HCT116 (cell line): ENCODE measurements around the gene RABGGTB.

ENCODE experiments used
- CTCF ChIP-seq, 3 experiments: fragments of 200-600 bp in 1 of 3; sonication (generic) in 1 of 3; IDR thresholded peaks in 2 of 3; conservative IDR thresholded peaks in 1 of 3; 2 replicates each; pipeline ENCODE4 v1.5.1; 2012 to 2017; ENCODE audit warnings: low read depth in 2 of 3, low read length in 2 of 3, antibody characterized with exemption in 1 of 3, borderline replicate concordance in 1 of 3, control low read depth in 1 of 3, mild to moderate bottlenecking in 1 of 3, mixed read lengths in 1 of 3, mixed run types in 1 of 3, moderate library complexity in 1 of 3; ENCODE audit not compliant: insufficient read depth in 1 of 3
- JUND ChIP-seq: IDR thresholded peaks from 2 replicates; pipeline ENCODE4 v1.6.1; 2012
- POLR2AphosphoS5 ChIP-seq: IDR thresholded peaks from 2 replicates; pipeline ENCODE4 v1.6.1; 2011; ENCODE audit warnings: mild to moderate bottlenecking, low read depth, low read length, moderate library complexity
- TCF7L2 ChIP-seq: IDR thresholded peaks from 2 replicates; pipeline ENCODE4 v1.7.0; 2011; ENCODE audit warnings: borderline replicate concordance, inconsistent platforms; ENCODE audit not compliant: insufficient read depth, insufficient read length; ENCODE audit errors: extremely low read depth

GRCh38 chr1:75792091-75792490 is 6.0 kb downstream of the RABGGTB start:
- TF ChIP-seq CTCF (IDR thresholded peaks at IDR 0.05 in 2 of 3, conservative IDR thresholded peaks at IDR 0.05 in 1 of 3; ENCODE audit: borderline replicate concordance in 1 of 3, insufficient read depth in 1 of 3, low read depth in 2 of 3, low read length in 2 of 3) (no peak), POLR2AphosphoS5 (no peak; the same call in 1 of the 2 replicates), JUND (no peak), TCF7L2 (no peak)
